CD4-positive, alpha-beta T cell treated with Interleukin-15 for 1 hour (primary cell): ENCODE results near the gene DIAPH2.
"Not testable (repeated sequence)": the region's sequence is repeated elsewhere in the genome, so short reads cannot be mapped to it uniquely, and the experiment has no call there.

Experiments used
- DNase-seq: peaks from one replicate; pipeline ENCODE4 v3.0.0-alpha.2; 2020

The DIAPH2 gene

DNA sequence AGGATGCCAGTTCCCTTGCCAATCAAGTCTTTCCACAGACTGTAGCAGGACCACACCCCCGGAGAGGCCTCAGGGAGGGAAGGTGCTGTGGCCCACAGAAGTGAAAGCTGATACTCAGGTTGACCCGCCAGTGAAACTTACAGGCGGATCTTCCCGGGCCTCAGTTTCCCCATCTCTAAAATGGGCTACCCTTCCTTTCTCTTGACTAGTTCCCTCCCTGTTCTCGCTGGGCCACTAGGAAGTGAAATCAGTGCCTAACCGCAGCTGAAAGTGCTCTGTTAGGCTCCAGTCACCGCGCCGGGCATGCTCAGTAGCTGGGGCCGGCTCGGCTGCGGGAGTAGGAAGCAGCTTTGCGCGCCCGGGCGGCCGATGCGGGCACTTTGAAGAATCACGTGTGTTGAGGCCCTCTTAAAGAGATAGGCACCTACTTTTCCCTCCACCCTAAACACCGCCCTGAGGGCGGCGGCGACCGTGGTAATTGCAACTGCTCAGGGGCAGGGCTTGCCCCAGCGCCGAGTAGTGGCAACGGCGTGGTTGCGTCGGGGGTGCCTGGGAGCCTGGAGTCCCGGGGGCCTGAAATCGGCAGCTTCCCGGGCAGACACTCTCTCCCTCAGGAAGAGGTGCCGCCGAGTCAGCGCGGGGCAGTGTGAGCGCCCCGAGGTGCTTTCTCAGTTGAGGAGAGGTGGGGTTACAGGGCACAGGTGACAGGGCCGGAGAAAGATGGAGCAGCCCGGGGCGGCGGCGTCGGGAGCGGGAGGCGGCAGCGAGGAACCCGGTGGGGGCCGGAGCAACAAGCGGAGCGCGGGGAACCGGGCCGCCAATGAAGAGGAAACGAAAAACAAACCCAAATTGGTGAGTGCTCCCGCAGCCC is at the start of gene DIAPH2:
Gene DIAPH2 (plus strand): TSS at position 504 of the 871 bp plus-strand sequence.
- peak; percentile 85 for DNase-seq

DNA sequence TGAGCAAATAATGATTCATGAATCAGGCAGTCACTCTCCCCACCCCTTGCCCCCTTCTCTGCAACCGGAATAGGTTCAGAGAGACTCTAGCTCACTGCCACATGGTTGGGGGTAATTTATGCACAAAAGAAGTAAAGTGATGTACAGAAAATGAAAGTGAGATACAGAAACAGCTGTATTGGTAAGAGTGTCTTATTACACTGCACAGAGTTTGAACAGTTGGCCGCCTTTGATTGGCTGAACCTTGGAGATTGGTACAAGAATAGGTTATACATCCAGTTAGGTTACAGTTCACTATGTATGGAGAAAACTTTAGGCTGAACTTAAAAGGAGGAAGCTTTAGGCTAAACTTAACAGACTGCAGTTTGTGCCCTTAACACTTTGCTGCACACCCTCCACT is 34.6 kb upstream of the DIAPH2 start:
- DNase-seq: no peak

GRCh38 chrX:96655947-96656623 is 28.6 kb upstream of the DIAPH2 start:
- no peak for DNase-seq

DNA sequence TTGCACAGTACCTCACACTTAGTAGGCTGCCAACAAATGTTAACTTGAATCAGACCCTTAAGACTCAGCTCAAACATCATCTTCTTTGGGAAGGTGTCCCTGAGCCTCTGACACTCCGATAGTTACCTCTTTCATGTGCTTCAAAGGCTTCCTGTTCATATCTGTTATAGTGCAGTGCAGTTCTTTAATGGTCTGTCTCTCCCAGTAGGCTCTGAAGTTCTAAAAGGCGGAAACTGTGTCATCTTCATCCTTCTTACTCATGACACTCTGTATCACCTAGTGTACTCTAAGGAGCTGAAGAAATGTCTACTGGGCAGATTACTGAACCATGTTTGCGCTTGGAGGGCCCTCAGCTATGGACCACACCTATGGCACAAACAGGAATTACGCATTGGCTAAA is 2.1 kb upstream of the DIAPH2 start:
- DNase-seq: no peak

DNA sequence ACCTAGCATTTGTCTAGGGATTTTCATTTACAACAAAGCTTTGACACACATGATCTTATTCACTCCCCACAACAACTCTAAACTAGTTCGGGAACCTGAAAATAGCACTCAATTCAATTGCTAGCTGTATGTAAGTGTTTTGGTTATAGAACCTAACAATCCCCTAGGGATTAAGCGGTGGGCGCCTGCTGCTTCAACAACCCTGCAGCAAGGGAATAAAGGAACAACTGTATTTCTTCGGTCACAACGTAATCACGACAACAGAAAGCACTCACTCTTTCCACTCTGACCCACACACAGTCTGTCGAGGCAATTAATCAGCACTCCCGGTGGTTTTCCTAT is 674 bp upstream of the DIAPH2 start:
- no peak for DNase-seq

GRCh38 chrX:96685210-96686099 is 813 bp downstream of the DIAPH2 start:
- peak; percentile 30 for DNase-seq

GRCh38 chrX:96687776-96688175 is 3.1 kb downstream of the DIAPH2 start:
- no peak for DNase-seq

- DNase-seq: no peak
These were observed 4.1 kb downstream of the DIAPH2 start for GRCh38 chrX:96688789-96689188.

GRCh38 chrX:96689991-96690390 is 5.3 kb downstream of the DIAPH2 start:
- no peak for DNase-seq

GRCh38 chrX:96692454-96692853 is 7.8 kb downstream of the DIAPH2 start:
- DNase-seq: no peak

GRCh38 chrX:96692890-96693289 is 8.2 kb downstream of the DIAPH2 start:
- DNase-seq: no peak

GRCh38 chrX:96693407-96693806 is 8.8 kb downstream of the DIAPH2 start:
- no peak for DNase-seq

GRCh38 chrX:96696462-96696861 is 11.8 kb downstream of the DIAPH2 start:
- DNase-seq: no peak

- no peak for DNase-seq
These were observed 16.0 kb downstream of the DIAPH2 start for GRCh38 chrX:96700625-96701024.

DNA sequence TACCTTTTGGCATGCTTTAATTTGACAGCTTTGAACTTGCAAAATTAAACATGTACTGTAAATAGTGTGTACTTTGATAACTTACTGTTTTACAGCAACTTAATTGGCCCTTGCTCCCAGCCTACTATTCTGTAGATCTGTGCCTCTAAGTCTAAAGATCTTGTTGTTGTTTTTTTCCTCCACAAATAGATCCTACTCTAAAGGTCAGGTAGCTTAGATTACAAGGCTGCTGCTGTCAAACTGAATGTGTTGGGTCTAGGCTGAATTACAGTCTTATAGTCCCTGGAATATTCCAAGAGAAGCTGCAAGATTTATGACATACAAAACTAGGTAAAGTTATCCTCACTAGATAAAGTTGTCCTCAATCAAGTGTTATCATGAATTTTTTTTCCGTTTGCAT is 18.7 kb downstream of the DIAPH2 start:
- DNase-seq: no peak

DNA sequence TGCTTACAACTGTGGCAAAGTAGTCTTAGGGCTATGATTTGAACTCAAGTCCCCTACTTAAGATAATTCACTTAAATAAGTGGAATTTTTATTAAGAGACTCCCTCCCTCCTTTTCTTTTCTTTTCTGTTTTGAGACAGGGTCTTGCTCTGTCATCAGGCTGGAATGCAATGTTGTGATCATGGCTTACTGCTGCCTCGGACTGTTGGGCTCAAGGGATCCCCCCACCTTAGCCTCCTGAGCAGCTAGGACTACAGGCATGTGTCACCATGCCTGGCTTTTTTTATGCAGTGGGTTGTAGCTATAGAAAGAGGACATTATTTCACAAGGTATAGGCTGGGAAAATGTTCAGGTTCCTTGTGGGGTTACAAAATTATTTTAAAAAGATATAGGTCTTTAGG is 19.2 kb downstream of the DIAPH2 start:
- DNase-seq: no peak

- no peak for DNase-seq
These were observed 20.0 kb downstream of the DIAPH2 start for GRCh38 chrX:96704629-96705028.

DNA sequence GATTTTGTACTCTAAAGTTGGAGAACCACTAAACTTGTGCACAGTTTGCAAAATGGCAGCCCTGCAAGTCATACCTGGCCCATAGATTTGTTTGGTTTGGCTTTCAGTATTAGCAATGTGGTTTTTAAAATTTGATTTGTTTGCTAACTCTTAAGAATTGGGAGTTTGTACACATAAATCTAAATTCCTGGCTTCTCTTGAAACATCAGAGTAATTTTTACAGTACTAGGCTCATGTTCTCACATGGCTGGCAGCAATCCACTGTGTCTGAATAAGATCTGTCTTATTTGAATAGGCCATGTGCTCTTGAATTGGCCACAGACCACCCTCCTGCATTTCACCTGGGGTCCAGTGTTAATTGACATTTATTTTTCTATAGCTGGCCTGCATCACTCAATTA is 21.3 kb downstream of the DIAPH2 start:
- DNase-seq: no peak

DNA sequence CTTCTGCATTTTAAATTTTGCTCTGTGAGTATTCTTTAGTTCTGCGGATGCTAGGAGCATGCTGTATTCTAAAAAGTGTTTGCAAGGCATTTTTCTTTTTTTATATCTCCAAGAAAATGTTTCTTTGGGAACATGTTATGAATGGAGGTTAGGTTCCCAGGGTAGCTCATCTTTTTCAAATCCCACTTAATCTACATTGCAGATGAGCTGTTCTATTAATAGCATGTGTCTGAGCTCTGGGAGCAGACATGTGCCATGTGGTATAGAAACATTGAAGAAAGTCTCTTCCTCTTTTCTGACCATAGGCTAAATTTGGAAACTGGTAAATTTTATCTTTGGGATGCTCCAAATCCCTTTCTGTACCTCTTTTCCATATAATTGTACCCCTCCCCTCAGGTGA is 23.2 kb downstream of the DIAPH2 start:
- DNase-seq: no peak

DNA sequence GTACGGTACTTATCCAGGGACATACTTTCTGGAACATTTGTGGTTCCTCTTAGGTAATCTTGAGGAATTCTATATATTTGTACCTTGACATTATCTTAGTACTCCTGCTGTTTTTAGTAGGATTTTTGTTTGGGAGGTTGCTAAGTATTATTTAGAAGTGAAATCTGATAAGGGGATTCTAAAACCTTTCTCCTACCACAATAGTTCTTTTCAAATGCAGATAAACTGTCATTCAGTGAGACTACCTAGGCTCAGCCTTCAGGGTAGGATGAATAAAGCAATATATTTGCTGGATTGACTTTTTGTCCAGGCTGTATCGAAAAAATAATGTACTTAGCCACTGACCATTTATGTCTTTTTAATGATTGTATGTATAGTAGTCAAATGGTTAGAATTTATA is 25.4 kb downstream of the DIAPH2 start:
- DNase-seq: no peak

DNA sequence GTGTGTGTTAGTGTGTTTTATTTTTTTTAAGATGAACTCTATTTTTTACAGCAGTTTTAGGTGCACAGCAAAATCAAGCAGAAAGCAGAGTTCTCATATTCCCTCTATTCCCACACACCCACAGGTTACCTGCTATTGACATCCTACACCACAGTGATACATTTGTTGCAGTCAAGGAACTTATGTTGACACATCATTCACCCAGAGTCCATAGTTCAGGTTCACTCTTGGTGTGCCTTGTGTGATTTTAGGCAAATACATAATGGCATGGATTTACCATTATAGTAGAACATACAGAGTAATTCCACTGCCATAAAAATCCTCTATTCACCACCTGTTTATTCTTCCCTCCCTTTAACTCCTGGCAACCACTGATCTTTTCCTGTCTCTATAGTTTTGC is 28.7 kb downstream of the DIAPH2 start:
- DNase-seq: no peak

DNA sequence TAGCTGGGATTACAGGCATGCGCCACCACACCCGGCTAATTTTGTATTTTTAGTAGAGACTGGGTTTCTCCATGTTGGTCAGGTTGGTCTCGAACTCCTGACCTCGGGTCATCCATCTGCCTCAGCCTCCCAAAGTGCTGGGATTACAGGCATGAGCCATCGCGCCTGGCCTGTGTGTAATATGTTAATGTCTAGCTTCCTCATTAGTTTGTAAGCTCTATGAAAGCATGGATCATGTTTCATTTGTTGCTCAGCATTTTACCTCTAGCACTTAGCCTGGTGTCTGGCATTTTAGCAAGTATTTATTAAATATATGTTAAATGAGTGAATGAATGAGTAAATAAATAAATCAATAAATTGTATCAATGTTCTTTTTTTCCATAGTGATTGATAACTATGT is 29.8 kb downstream of the DIAPH2 start:
- DNase-seq: not testable (repeated sequence)

GRCh38 chrX:96715481-96715880 is 30.8 kb downstream of the DIAPH2 start:
- no peak for DNase-seq
